Gastroesophageal sphincter (tissue), 3 donors: ENCODE data around the gene STK40.

Experiments used
- CTCF ChIP-seq, 4 experiments: fragments of 200-600 bp in 2 of 4; fragments of 450-650 bp in 2 of 4; sonication (generic) in 1 of 4; IDR thresholded peaks; one replicate each; pipeline ENCODE4 v1.5.1; 2017 to 2019; ENCODE audit warnings: antibody characterized with exemption in 4 of 4, mild to moderate bottlenecking in 2 of 4, moderate library complexity in 2 of 4
- POLR2A ChIP-seq, 2 donors: fragments of 450-650 bp; IDR thresholded peaks; one replicate each; pipeline ENCODE4 v1.6.1; 2017; ENCODE audit warnings: antibody characterized with exemption in 2 of 2, mild to moderate bottlenecking in 2 of 2, moderate library complexity in 1 of 2

- no peak for TF ChIP-seq POLR2A (IDR thresholded peaks at IDR 0.05)
- TF ChIP-seq CTCF (IDR thresholded peaks at IDR 0.05): no peak
Observed at GRCh38 chr1:36396359-36396758, 10.6 kb upstream of the STK40 start.
